GM19395 (cell line): ENCODE data around the gene TRIM8.
"Not testable (repeated sequence)": the region's sequence is repeated elsewhere in the genome, so short reads cannot be mapped to it uniquely, and the experiment has no call there.

Experiments used
- ATAC-seq: cut with Tn5 transposase; IDR thresholded peaks from one replicate; pipeline ENCODE4 v1.9.1; 2021; ENCODE audit warnings: mild to moderate bottlenecking, moderate library complexity; ENCODE audit not compliant: unreplicated experiment

The TRIM8 gene

DNA sequence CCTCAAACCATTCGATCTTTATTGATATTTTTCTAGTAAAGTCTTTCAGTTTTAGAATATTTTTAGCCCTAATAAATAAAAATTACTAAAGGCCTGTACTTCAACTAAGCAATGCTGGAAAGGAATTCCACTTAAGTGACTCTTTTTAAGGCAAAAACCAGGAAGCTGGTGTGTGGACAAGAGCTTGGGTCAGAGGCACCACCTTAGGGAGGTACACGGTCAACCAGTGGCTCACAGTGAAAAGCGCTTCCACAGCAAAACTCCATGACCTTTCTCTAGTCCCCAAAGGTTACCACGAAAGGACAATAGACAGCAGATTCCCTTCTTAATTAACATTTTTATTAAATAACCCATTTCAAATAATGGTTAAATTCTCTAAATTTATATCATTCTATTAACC lies 38.7 kb downstream of the TRIM8 start:
- ATAC-seq = no peak

DNA sequence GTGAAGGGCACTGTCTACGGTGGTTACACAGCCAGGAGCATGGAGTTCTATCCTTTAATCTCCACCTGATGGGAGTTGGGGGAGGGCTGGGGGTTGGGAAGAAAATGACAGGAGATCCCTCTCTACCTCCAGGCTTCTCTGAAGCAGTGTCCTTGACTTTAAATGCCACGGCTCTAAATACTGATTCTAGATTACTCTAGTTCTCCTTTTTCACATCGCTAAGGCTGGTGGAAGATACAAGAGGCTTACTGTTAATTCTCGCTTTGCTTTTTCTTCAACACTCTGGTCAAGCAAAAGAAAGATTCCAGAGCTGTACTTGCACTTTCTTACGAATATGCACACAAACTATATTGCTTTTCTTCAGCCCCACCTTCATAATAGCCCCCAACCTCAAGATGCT lies 39.5 kb downstream of the TRIM8 start:
- ATAC-seq = no peak

DNA sequence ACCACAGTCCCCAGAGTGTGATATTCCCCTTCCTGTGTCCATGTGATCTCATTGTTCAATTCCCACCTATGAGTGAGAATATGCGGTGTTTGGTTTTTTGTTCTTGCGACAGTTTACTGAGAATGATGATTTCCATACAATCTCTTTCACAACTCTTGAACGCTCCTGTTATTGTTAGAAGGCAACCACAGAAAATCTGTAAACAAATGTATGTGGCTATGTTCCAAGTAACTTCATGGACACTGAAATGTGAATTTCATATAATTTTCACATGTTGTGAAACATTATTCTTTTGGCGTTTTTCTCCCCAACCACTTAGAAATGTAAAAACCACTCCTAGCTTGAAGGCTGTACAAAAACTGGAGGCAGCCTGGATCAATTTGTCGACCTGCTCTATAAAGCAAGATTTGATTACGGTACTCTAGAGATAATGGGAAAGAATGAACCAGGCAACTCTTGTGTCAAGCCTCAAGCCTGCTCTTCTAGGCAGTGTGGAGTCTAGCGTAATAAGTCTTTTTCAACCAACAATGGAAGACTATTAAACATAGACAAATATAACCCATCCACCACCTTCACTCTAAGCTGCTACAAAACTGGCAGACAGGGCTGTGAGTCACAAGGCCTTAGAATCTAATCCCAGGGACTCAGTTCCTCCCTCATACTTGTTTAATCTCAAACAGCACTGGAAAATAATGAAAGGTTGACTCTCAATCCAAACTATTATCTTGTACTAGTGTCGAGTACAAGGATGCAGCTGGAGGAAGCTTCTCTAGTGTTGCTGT lies 47.2 kb downstream of the TRIM8 start:
- no peak for ATAC-seq

DNA sequence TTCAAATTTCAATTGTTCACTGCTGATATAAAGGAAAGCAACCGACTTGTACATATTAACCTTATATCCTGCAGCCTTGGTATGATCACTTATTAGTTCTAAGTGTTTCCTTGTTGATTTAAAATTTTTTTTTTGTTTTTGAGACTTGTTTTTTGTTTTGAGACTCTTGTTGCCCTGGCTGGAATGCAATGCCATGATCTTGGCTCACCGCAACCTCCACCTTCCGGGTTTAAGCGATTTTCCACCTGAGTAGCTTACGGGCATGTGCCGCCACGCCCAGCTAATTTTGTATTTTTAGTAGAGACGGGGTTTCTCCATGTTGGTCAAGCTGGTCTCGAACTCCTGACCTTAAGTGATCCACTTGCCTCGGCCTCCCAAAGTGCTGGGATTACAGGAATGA lies 51.1 kb downstream of the TRIM8 start:
- ATAC-seq = not testable (repeated sequence)

DNA sequence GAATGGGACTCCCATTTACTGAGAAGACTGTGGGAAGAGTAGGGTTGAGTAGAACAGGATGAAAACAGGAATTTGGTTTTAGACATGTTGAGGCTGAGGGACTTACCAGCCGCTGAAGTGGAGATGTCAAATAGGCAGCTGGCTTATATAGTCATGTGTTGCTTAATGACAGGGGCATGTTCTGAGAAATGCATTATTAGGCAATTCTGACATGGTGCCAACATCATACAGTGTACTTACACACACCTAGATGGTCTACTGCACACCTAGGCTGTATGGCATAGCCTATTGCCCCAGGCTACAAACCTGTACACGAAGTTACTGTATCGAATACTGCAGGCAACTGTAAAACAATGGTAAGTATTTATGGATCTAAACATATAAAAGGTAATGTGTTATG lies 52.5 kb downstream of the TRIM8 start:
- ATAC-seq = no peak

DNA sequence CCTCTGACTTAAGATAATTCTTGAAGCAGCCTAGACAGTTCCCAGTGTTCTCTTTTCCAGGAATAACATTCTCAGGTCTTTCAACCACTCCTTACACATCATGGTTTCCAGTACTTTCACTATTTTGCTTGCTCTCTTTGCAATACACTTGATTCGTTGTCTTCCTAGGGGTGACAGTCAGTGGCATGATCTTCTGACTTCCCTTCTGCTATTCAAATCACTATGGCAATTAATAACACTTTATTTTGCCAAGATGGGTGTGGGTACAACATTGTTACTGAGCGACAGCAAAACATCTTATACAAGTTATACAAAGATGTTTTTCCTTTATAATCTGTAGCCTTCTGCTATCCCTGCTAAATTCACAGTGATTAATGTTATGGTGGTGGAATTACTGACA lies 54.6 kb downstream of the TRIM8 start:
- no peak for ATAC-seq

DNA sequence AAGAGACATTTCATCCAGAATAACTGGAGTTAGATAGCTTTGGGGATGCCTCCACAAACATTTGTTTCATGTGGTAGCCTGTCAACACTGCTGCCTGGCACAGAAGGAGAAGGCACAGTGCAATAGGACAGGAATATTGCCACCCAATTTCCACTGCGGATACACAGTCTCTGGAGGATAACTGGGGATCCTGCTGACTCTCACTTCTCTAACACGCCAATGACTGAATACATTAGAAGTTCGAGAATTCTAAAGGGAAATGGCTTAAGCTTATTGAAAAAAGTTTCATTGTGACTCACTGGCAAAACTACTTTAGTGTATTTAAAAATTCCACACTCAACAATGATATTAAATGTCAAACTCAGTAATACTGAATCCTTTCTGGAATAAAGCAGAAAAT lies 57.0 kb downstream of the TRIM8 start:
- ATAC-seq = no peak

DNA sequence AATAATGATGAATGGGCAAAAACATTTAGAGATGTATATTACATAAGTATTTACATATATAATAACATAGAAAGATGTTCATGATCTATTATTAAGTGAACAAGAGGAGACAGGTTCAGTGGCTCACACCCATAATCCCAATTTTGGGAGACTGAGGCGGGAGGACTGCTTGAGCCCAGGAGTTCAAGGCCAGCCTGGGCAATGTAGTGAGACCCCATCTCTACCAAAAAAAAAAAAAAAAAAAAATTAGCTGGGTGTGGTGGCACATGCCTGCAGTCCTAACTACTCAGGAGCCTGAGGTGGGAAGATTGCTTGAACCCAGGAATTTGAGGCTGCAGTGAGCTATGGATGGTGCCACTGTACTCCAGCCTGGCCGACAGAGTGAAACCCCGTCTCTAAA lies 57.5 kb downstream of the TRIM8 start:
- ATAC-seq = no peak

DNA sequence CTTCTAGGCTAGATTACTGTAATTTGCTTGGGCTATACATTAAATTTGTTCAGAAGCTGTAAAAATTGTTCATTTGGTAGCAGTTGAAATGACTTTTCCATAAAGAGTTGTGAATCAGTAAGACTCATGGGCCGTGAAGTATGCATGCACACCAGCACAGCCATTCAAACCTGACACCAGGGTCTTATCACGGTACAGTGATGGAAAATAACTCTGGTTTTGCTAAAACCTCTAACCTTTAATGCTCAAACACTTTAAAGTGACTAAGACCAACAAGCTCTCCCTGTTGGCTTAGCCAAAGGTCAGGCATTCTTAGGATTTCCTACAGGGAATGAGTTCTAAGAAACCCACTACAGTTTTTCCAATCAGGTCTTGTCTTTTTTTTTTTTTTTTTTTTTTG lies 58.5 kb downstream of the TRIM8 start:
- ATAC-seq = no peak

DNA sequence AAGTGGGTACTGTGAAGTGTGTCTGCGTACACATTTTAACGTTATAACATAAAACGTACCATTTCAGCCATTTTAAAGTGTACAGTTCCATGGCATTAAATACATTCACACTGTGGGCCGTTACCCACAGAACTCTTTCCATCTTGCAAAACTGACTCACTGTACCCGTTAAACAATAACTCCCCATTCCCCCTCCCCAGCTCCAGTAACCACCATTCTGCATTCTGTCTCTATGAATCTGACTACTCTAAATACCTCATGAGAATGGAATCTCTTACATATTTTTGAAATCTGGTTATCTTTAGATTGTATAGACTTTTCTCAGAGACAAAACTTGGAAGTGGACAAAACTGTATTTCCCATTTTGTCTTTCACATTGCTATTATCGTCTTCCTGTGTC lies 60.6 kb downstream of the TRIM8 start:
- no peak for ATAC-seq

DNA sequence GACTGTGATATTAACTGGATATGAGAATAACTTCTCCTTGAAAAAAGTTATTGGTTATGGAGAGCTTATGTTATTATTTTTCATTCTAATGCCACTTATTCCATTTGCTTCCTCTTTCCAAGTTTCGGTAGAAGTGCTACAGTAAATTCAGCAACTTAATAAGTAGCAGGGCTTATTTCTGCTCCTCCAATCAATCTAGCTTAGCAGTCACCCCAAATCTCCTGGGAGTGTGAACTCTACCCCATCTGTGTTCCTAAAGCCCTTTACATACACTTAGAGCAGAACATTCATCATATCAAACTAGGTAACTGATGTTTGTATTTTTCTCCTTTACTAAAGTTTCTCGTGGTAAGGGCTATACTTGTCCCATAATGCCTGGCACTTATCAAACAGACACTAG lies 61.3 kb downstream of the TRIM8 start:
- no peak for ATAC-seq
